Trophoblast cell (in vitro differentiated cells and primary cell): ENCODE measurements around the gene NPEPL1.

Source experiments
- DNase-seq, 2 donors: peaks; one replicate each; pipeline ENCODE4 v3.0.0-alpha.2; 2016
- H2AFZ ChIP-seq: 2 replicates; pipeline ENCODE4 v1.6.1; 2013; ENCODE audit warnings: low read length, moderate library complexity, mild to moderate bottlenecking; ENCODE audit not compliant: insufficient read depth, poor library complexity
- H2AK5ac ChIP-seq: 2 replicates; pipeline ENCODE4 v1.6.1; 2013; ENCODE audit warnings: mild to moderate bottlenecking, low read length
- H2BK120ac ChIP-seq: 2 replicates; pipeline ENCODE4 v1.6.1; 2013; ENCODE audit warnings: low read length, mild to moderate bottlenecking, moderate library complexity; ENCODE audit not compliant: insufficient read depth, poor library complexity
- H2BK12ac ChIP-seq: 2 replicates; pipeline ENCODE4 v1.6.1; 2013; ENCODE audit warnings: mild to moderate bottlenecking, low read length, moderate library complexity
- H2BK5ac ChIP-seq: 2 replicates; pipeline ENCODE4 v1.6.1; 2013; ENCODE audit warnings: low read length, low read depth, moderate library complexity, mild to moderate bottlenecking; ENCODE audit not compliant: poor library complexity
- H3K14ac ChIP-seq: 2 replicates; pipeline ENCODE4 v1.6.1; 2013; ENCODE audit warnings: mild to moderate bottlenecking, low read length
- H3K18ac ChIP-seq: 2 replicates; pipeline ENCODE4 v1.6.1; 2013; ENCODE audit warnings: mild to moderate bottlenecking, low read length
- H3K23ac ChIP-seq: 2 replicates; pipeline ENCODE4 v1.6.1; 2013; ENCODE audit warnings: low read length
- H3K27ac ChIP-seq: 2 replicates; pipeline ENCODE4 v1.5.1; 2013; ENCODE audit warnings: low read depth, mild to moderate bottlenecking, inconsistent platforms, low read length, moderate library complexity
- H3K27me3 ChIP-seq: 2 replicates; pipeline ENCODE4 v1.6.1; 2013; ENCODE audit warnings: inconsistent platforms, mild to moderate bottlenecking, low read length, moderate library complexity; ENCODE audit not compliant: insufficient read depth
- H3K36me3 ChIP-seq, 2 experiments: 1 replicate in 1 of 2; 2 replicates in 1 of 2; pipeline ENCODE4 v1.6.1; 2013; ENCODE audit warnings: low read length in 2 of 2, mild to moderate bottlenecking in 2 of 2, moderate library complexity in 1 of 2; ENCODE audit not compliant: insufficient read depth in 2 of 2, control insufficient read depth in 1 of 2
- H3K4ac ChIP-seq: 2 replicates; pipeline ENCODE4 v1.6.1; 2013; ENCODE audit warnings: low read depth, mild to moderate bottlenecking, low read length, moderate library complexity
- H3K4me1 ChIP-seq, 2 experiments: 1 replicate in 1 of 2; 2 replicates in 1 of 2; pipeline ENCODE4 v1.6.1; 2013; ENCODE audit warnings: low read length in 2 of 2, mild to moderate bottlenecking in 2 of 2, moderate library complexity in 1 of 2; ENCODE audit not compliant: insufficient read depth in 2 of 2, control insufficient read depth in 1 of 2
- H3K4me2 ChIP-seq: 2 replicates; pipeline ENCODE4 v1.6.1; 2013; ENCODE audit warnings: inconsistent platforms, mild to moderate bottlenecking, low read length, moderate library complexity
- H3K4me3 ChIP-seq: 2 replicates; pipeline ENCODE4 v1.5.1; 2013; ENCODE audit warnings: mild to moderate bottlenecking, low read depth, low read length, inconsistent platforms
- H3K79me1 ChIP-seq: one replicate; pipeline ENCODE4 v1.6.1; 2013; ENCODE audit warnings: low read length
- H3K79me2 ChIP-seq: 2 replicates; pipeline ENCODE4 v1.6.1; 2013; ENCODE audit warnings: low read length, mild to moderate bottlenecking; ENCODE audit not compliant: control insufficient read depth, insufficient read depth, poor library complexity
- H3K9ac ChIP-seq: 2 replicates; pipeline ENCODE4 v1.6.1; 2013; ENCODE audit warnings: mild to moderate bottlenecking, low read length
- H3K9me3 ChIP-seq: 2 replicates; pipeline ENCODE4 v1.6.1; 2013; ENCODE audit warnings: low read depth, mild to moderate bottlenecking, control low read depth, inconsistent platforms, low read length; ENCODE audit not compliant: insufficient read depth
- H4K12ac ChIP-seq: 2 replicates; pipeline ENCODE4 v1.6.1; 2013; ENCODE audit warnings: low read depth, mild to moderate bottlenecking, low read length, moderate library complexity
- H4K8ac ChIP-seq: 2 replicates; pipeline ENCODE4 v1.6.1; 2013; ENCODE audit warnings: low read depth, mild to moderate bottlenecking, low read length, moderate library complexity
- H4K91ac ChIP-seq: one replicate; pipeline ENCODE4 v1.6.1; 2013; ENCODE audit warnings: low read depth, mild to moderate bottlenecking, low read length, moderate library complexity
- WGBS: extraction: QIAGEN DNeasy Blood & Tissue Kit; methylation state at CpG from one replicate; pipeline ENCODE4 v1.1.7; 2013; ENCODE audit warnings: missing lambda C conversion rate; ENCODE audit not compliant: insufficient read length, insufficient coverage; ENCODE audit errors: extremely low coverage; 5-methylcytosine and 5-hydroxymethylcytosine counted together

The NPEPL1 gene

DNA sequence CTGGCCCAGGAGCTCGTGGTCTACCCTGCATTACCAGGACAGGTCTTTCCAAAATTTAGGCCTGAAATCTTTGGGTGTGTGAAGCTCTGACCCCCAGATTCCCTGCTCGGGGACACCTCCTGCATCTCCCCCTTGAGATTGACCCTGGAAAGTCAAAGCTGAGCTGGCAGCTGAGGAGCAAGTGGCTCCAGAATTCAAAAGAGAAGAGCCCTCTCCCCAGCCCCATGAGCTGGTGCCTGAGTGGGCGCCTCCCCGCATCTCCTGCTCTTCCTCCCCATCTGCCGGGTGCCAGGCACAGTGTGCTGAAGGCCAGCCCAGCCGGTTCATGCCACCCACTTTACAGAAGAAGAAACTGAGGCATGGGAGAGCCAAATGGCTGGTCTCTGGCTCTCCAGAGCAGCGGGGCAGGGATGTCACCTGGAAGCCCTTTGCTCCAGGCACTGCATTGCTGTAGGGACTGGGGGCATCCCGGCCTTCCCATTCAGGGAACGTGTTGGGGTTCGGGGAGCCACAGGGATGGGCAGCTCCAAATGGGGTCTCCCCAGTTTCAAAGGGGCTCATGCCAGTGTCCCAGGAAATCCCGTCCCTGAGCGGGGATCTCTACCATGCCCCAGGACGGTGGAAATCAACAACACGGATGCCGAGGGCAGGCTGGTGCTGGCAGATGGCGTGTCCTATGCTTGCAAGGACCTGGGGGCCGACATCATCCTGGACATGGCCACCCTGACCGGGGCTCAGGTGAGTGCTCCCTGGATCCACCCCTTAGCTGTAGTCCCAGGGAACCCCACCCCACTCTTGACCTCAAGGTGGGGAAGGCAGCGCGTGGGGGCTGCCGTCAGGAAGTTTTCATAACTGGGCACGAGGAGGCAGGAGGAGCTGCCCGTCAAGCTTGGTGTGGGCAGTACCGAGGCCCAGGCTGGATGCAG lies 20.5 kb downstream of the NPEPL1 start:
- H3K4ac ChIP-seq: no peak overlapping the region
- H2BK120ac ChIP-seq: no peak overlapping the region
- peaks cover 4% of the 10 kb centered on the region in 2 experiments for H3K36me3 ChIP-seq
- H4K12ac ChIP-seq: no peak overlapping the region
- H4K8ac ChIP-seq: no peak overlapping the region
- no peak overlapping the region for H2AK5ac ChIP-seq
- H3K9ac ChIP-seq: no peak overlapping the region
- no peak overlapping the region for H3K14ac ChIP-seq
- WGBS: no CpG with 5 or more reads among the region's 24 CpGs
- no peak overlapping the region for H3K23ac ChIP-seq
- no peak overlapping the region for H2BK5ac ChIP-seq
- no peak overlapping the region for H3K4me3 ChIP-seq
- no peak overlapping the region for H3K4me2 ChIP-seq
- no peak overlapping the region for H2AFZ ChIP-seq
- H3K9me3 ChIP-seq: peaks cover 1% of the 10 kb centered on the region
- no peak for DNase-seq
- H4K91ac ChIP-seq: no peak overlapping the region
- H3K27ac ChIP-seq: no peak overlapping the region
- no peak overlapping the region for H3K18ac ChIP-seq
- H2BK12ac ChIP-seq: no peak overlapping the region
- H3K4me1 ChIP-seq: peaks cover 2 to 7% of the 10 kb centered on the region in 2 experiments
- H3K79me1 ChIP-seq: no peaks in the 10 kb centered on the region
- H3K79me2 ChIP-seq: no peaks in the 10 kb centered on the region
- H3K27me3 ChIP-seq: no peaks in the 10 kb centered on the region

DNA sequence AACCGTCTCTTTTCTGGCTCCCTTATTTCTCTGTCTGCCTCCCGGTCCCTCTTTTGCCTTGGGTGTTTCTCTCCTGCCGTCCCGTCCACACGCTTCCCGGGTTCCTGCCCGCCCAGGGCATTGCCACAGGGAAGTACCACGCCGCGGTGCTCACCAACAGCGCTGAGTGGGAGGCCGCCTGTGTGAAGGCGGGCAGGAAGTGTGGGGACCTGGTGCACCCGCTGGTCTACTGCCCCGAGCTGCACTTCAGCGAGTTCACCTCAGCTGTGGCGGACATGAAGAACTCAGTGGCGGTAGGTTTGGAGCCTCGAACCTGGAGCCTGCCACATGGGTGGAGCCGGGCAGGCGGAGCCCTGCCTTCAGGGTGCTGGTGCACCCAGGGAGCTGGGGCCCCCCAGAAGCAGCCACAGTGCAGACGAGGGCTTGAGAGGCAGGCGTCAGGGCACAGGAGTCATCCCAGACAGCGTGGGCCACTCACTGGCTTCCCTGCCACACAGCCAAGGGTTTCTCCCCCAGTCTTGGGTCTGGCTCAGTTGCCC lies 21.3 kb downstream of the NPEPL1 start:
- Histone ChIP-seq H3K18ac (no peak overlapping the region), H3K4me1 (peaks cover 2 to 7% of the 10 kb centered on the region in 2 experiments), H3K9me3 (peaks cover 2% of the 10 kb centered on the region), H3K27ac (no peak overlapping the region), H3K4me3 (no peak overlapping the region), H2BK5ac (no peak overlapping the region), H3K79me2 (no peaks in the 10 kb centered on the region), H3K14ac (no peak overlapping the region), H2AK5ac (no peak overlapping the region), H3K27me3 (no peaks in the 10 kb centered on the region), H4K12ac (no peak overlapping the region), H3K36me3 (peaks cover 4% of the 10 kb centered on the region in 2 experiments), H4K8ac (no peak overlapping the region), H3K79me1 (no peaks in the 10 kb centered on the region), H2BK120ac (no peak overlapping the region), H2BK12ac (no peak overlapping the region), H3K4ac (no peak overlapping the region), H3K23ac (no peak overlapping the region), H4K91ac (no peak overlapping the region), H2AFZ (no peak overlapping the region), H3K4me2 (no peak overlapping the region), H3K9ac (no peak overlapping the region)
- DNase-seq: no peak
- no CpG with 5 or more reads among the region's 24 CpGs for WGBS

DNA sequence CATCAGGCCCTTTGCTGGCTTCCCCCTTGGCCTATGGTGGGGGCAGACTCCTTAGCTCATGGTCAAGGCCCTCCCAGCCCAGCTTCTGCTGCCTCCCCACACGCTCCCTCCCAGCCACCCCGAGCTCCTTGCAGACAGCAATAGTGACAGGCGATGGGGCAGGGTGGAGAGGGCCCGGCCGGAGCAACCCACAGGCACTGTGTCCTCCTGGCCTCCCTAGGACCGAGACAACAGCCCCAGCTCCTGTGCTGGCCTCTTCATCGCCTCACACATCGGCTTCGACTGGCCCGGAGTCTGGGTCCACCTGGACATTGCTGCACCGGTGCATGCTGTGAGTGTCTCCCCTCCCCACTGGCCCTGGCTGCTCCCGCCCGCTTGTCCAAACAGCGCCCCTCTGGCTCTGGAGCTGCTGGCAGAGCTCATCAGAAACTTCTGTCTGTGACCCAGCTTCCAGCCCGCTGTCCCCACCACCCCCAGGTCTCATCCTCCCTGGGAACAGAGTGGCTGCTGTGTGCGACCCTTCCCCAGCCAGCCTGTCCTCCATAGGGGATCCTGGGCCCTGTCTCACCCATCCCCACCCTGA lies 21.8 kb downstream of the NPEPL1 start:
- Histone ChIP-seq H3K14ac (no peak overlapping the region), H3K23ac (no peak overlapping the region), H3K36me3 (peaks cover 4% of the 10 kb centered on the region in 2 experiments), H4K12ac (no peak overlapping the region), H2BK5ac (no peak overlapping the region), H4K8ac (no peak overlapping the region), H3K9ac (no peak overlapping the region), H3K79me2 (no peaks in the 10 kb centered on the region), H2BK120ac (no peak overlapping the region), H3K27ac (no peak overlapping the region), H3K27me3 (no peaks in the 10 kb centered on the region), H3K18ac (no peak overlapping the region), H3K79me1 (no peaks in the 10 kb centered on the region), H2AK5ac (no peak overlapping the region), H2BK12ac (no peak overlapping the region), H3K4me3 (no peak overlapping the region), H3K9me3 (peaks cover 2% of the 10 kb centered on the region), H4K91ac (no peak overlapping the region), H3K4me1 (peaks cover 2 to 7% of the 10 kb centered on the region in 2 experiments), H3K4me2 (no peak overlapping the region), H2AFZ (no peak overlapping the region), H3K4ac (no peak overlapping the region)
- no peak for DNase-seq
- no CpG with 5 or more reads among the region's 16 CpGs for WGBS

DNA sequence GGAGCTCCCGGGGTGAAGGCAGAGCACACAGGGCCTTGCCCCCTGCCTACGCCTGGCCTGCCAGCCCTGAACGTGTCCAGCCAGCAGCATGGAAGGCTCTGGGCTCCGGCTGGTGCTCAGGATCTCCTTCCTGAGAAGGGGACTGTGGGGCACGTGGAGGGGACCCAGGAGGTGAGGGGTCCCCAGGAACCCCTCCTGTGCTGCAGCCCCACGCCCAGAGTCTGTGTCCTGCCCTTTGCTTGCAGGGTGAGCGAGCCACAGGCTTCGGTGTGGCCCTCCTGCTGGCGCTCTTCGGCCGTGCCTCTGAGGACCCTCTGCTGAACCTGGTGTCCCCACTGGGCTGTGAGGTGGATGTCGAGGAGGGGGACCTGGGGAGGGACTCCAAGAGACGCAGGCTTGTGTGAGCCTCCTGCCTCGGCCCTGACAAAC lies 22.3 kb downstream of the NPEPL1 start:
- no peak for DNase-seq
- H3K27ac ChIP-seq: no peak overlapping the region
- H3K18ac ChIP-seq: no peak overlapping the region
- no peak overlapping the region for H3K14ac ChIP-seq
- no peak overlapping the region for H4K12ac ChIP-seq
- no peak overlapping the region for H2BK5ac ChIP-seq
- no peak overlapping the region for H2AFZ ChIP-seq
- no peak overlapping the region for H2AK5ac ChIP-seq
- no peak overlapping the region for H3K4me3 ChIP-seq
- H3K23ac ChIP-seq: no peak overlapping the region
- H4K8ac ChIP-seq: no peak overlapping the region
- no peaks in the 10 kb centered on the region for H3K79me2 ChIP-seq
- no peak overlapping the region for H2BK120ac ChIP-seq
- no peak overlapping the region for H3K4me2 ChIP-seq
- H4K91ac ChIP-seq: no peak overlapping the region
- H2BK12ac ChIP-seq: no peak overlapping the region
- H3K27me3 ChIP-seq: no peaks in the 10 kb centered on the region
- no peak overlapping the region for H3K4ac ChIP-seq
- H3K9ac ChIP-seq: no peak overlapping the region
- H3K36me3 ChIP-seq: peaks cover 4% of the 10 kb centered on the region in 2 experiments
- peaks cover 2% of the 10 kb centered on the region for H3K9me3 ChIP-seq
- H3K79me1 ChIP-seq: no peaks in the 10 kb centered on the region
- H3K4me1 ChIP-seq: peaks cover 2 to 7% of the 10 kb centered on the region in 2 experiments
- WGBS: no CpG with 5 or more reads among the region's 14 CpGs
